ENCODE results near the gene ILF2.

- TF ChIP-seq CTCF (IDR thresholded peaks at IDR 0.05) (no peak), POLR2A (IDR thresholded peaks at IDR 0.05) (no peak)
Measured at GRCh38 chr1:153614906-153615305, 55.9 kb downstream of the ILF2 start.

Data from breast epithelium (tissue), 3 donors.